MM.1S (cell line): ENCODE results near the gene NTM.

Source experiments
- DNase-seq: peaks from one replicate; pipeline ENCODE4 v3.0.0-alpha.2; 2015
- H2AFZ ChIP-seq: fragments of 300-600 bp; sonication (generic); 2 replicates; pipeline ENCODE4 v1.6.0; 2016; ENCODE audit warnings: antibody characterized with exemption, low read length
- H3F3A ChIP-seq: fragments of 300-600 bp; sonication (generic); 2 replicates; pipeline ENCODE4 v1.6.1; 2016; ENCODE audit warnings: mild to moderate bottlenecking, antibody characterized with exemption, low read length, moderate library complexity, mixed read lengths; ENCODE audit not compliant: insufficient read depth
- H3K27ac ChIP-seq: fragments of 300-600 bp; sonication (generic); 2 replicates; pipeline ENCODE4 v1.5.1; 2016; ENCODE audit warnings: mild to moderate bottlenecking, low read length
- H3K27me3 ChIP-seq: fragments of 300-600 bp; sonication (generic); replicated peaks from 2 replicates; pipeline ENCODE4 v1.6.0; 2016; ENCODE audit warnings: low read length; ENCODE audit not compliant: insufficient read depth
- H3K36me3 ChIP-seq: fragments of 300-600 bp; sonication (generic); replicated peaks from 2 replicates; pipeline ENCODE4 v1.6.1; 2016; ENCODE audit warnings: mild to moderate bottlenecking, low read length, mixed read lengths; ENCODE audit not compliant: insufficient read depth
- H3K4me1 ChIP-seq: fragments of 300-600 bp; sonication (generic); 2 replicates; pipeline ENCODE4 v1.6.1; 2016; ENCODE audit warnings: low read length, mixed read lengths
- H3K4me2 ChIP-seq: fragments of 300-600 bp; sonication (generic); 2 replicates; pipeline ENCODE4 v1.6.0; 2016; ENCODE audit warnings: low read depth, low read length
- H3K4me3 ChIP-seq: fragments of 300-600 bp; sonication (generic); 2 replicates; pipeline ENCODE4 v1.5.1; 2016; ENCODE audit warnings: low read length, mixed read lengths
- H3K79me2 ChIP-seq: fragments of 300-600 bp; sonication (generic); 2 replicates; pipeline ENCODE4 v1.6.1; 2016; ENCODE audit warnings: mixed run types, low read length, mixed read lengths
- H3K9ac ChIP-seq: fragments of 300-600 bp; sonication (generic); 2 replicates; pipeline ENCODE4 v1.6.1; 2016; ENCODE audit warnings: low read length, mixed read lengths
- H3K9me2 ChIP-seq: fragments of 300-600 bp; sonication (generic); replicated peaks from 2 replicates; pipeline ENCODE4 v1.6.1; 2016; ENCODE audit warnings: mild to moderate bottlenecking, low read length, mixed read lengths; ENCODE audit not compliant: insufficient read depth
- H3K9me3 ChIP-seq: fragments of 300-600 bp; sonication (generic); replicated peaks from 2 replicates; pipeline ENCODE4 v1.6.1; 2016; ENCODE audit warnings: mild to moderate bottlenecking, low read length, mixed read lengths; ENCODE audit not compliant: insufficient read depth
- H4K20me1 ChIP-seq: fragments of 300-600 bp; sonication (generic); 2 replicates; pipeline ENCODE4 v1.6.1; 2016; ENCODE audit warnings: mild to moderate bottlenecking, low read length, moderate library complexity, mixed read lengths; ENCODE audit not compliant: insufficient read depth
- CTCF ChIP-seq: fragments of 300-600 bp; sonication (generic); IDR thresholded peaks from 2 replicates; pipeline ENCODE4 v1.5.1; 2016; ENCODE audit warnings: antibody characterized with exemption, low read length, mixed read lengths
- EZH2 ChIP-seq: fragments of 300-600 bp; sonication (generic); optimal IDR thresholded peaks from 2 replicates; pipeline ENCODE3; 2017; ENCODE audit warnings: low read depth, mild to moderate bottlenecking, antibody characterized with exemption, low read length, mixed read lengths
- EZH2phosphoT487 ChIP-seq: fragments of 300-600 bp; sonication (generic); IDR thresholded peaks from 2 replicates; pipeline ENCODE4 v1.6.1; 2018; ENCODE audit warnings: antibody characterized with exemption, low read length

The NTM gene

GRCh38 chr11:131829725-131830124 is 459.3 kb downstream of the NTM start:
- H3F3A ChIP-seq, result no peaks in the 10 kb centered on the region
- H3K4me3 ChIP-seq, result no peak overlapping the region
- no peaks in the 10 kb centered on the region for H3K4me1 ChIP-seq
- no peaks in the 10 kb centered on the region for H3K27me3 ChIP-seq
- TF ChIP-seq EZH2 (no peak), EZH2phosphoT487 (no peak), CTCF (no peak)
- H3K79me2 ChIP-seq, result no peaks in the 10 kb centered on the region
- no peak overlapping the region for H3K27ac ChIP-seq
- H4K20me1 ChIP-seq, result no peaks in the 10 kb centered on the region
- no peaks in the 10 kb centered on the region for H3K9me3 ChIP-seq
- no peak overlapping the region for H3K4me2 ChIP-seq
- DNase-seq, result no peak
- H2AFZ ChIP-seq, result no peak overlapping the region
- H3K9me2 ChIP-seq, result no peaks in the 10 kb centered on the region
- no peak overlapping the region for H3K9ac ChIP-seq
- H3K36me3 ChIP-seq, result no peaks in the 10 kb centered on the region

- H3K27me3 ChIP-seq, result no peaks in the 10 kb centered on the region
- H3K36me3 ChIP-seq, result no peaks in the 10 kb centered on the region
- H3K27ac ChIP-seq, result no peak overlapping the region
- H3K9me2 ChIP-seq, result no peaks in the 10 kb centered on the region
- DNase-seq, result no peak
- H4K20me1 ChIP-seq, result no peaks in the 10 kb centered on the region
- H3K9ac ChIP-seq, result no peak overlapping the region
- H3K4me1 ChIP-seq, result no peaks in the 10 kb centered on the region
- H2AFZ ChIP-seq, result no peak overlapping the region
- no peaks in the 10 kb centered on the region for H3F3A ChIP-seq
- H3K9me3 ChIP-seq, result no peaks in the 10 kb centered on the region
- H3K79me2 ChIP-seq, result no peaks in the 10 kb centered on the region
- TF ChIP-seq EZH2phosphoT487, result no peak
- no peak for TF ChIP-seq CTCF
- TF ChIP-seq EZH2, result no peak
- H3K4me2 ChIP-seq, result no peak overlapping the region
- no peak overlapping the region for H3K4me3 ChIP-seq
Observed at GRCh38 chr11:131832079-131832478, 461.7 kb downstream of the NTM start.

- no peaks in the 10 kb centered on the region for H4K20me1 ChIP-seq
- no peaks in the 10 kb centered on the region for H3K9me2 ChIP-seq
- H3F3A ChIP-seq, result no peaks in the 10 kb centered on the region
- H3K27me3 ChIP-seq, result no peaks in the 10 kb centered on the region
- DNase-seq, result no peak
- no peak overlapping the region for H3K4me3 ChIP-seq
- no peak overlapping the region for H3K9ac ChIP-seq
- H2AFZ ChIP-seq, result no peak overlapping the region
- no peaks in the 10 kb centered on the region for H3K4me1 ChIP-seq
- no peaks in the 10 kb centered on the region for H3K9me3 ChIP-seq
- TF ChIP-seq EZH2phosphoT487 (no peak), CTCF (no peak), EZH2 (no peak)
- no peak overlapping the region for H3K27ac ChIP-seq
- no peaks in the 10 kb centered on the region for H3K36me3 ChIP-seq
- H3K4me2 ChIP-seq, result no peak overlapping the region
- H3K79me2 ChIP-seq, result no peaks in the 10 kb centered on the region
Observed at GRCh38 chr11:131833366-131833765, 463.0 kb downstream of the NTM start.

- TF ChIP-seq EZH2, result no peak
- no peak for TF ChIP-seq CTCF
- TF ChIP-seq EZH2phosphoT487, result no peak
- no peak overlapping the region for H3K4me3 ChIP-seq
Observed at GRCh38 chr11:131837562-131837961, 467.1 kb downstream of the NTM start.

More at GRCh38 chr11:131837562-131837961, 467.1 kb downstream of the NTM start:
- Histone ChIP-seq H2AFZ (no peak overlapping the region), H3F3A (no peaks in the 10 kb centered on the region), H3K36me3 (no peaks in the 10 kb centered on the region), H3K4me1 (no peaks in the 10 kb centered on the region), H3K4me2 (no peak overlapping the region), H3K79me2 (no peaks in the 10 kb centered on the region), H3K9me3 (no peaks in the 10 kb centered on the region), H3K27me3 (no peaks in the 10 kb centered on the region), H3K27ac (no peak overlapping the region), H3K9me2 (no peaks in the 10 kb centered on the region), H4K20me1 (no peaks in the 10 kb centered on the region), H3K9ac (no peak overlapping the region)
- DNase-seq, result no peak
